GM18507 (cell line): ENCODE results near the gene SPRED1.

ENCODE experiments used
- DNase-seq: peaks from one replicate; pipeline ENCODE4 v3.0.0; 2011; ENCODE audit warnings: low read depth; ENCODE audit not compliant: insufficient read length; ENCODE audit errors: extremely low spot score
- FAIRE-seq: peaks from 2 replicates; lab custom pipeline; 2011; peaks lifted over from hg19 to GRCh38; lab: Jason Lieb, UNC

The SPRED1 gene

DNA sequence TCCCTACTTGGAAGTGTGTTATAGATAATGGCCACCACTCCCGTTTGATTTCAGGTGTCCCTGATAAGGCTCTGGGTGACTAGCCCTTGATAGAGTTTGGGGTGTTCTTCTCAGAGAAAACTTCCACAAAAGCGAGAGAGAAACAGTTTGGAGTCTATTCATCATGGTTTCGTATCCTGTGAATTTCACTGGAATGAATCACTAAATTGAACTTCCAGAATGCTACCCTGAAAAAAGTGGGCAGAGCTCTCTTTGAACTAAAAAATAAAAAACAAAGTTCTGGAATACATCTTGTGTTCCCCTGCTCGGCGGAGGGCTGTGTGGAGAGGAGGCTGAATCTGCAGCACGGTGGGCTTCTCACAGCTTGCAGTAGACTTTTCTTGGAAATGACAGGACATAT is 148.5 kb downstream of the SPRED1 start:
- FAIRE-seq (no peak), DNase-seq (no peak)

GRCh38 chr15:38401701-38402100 is 149.1 kb downstream of the SPRED1 start:
- DNase-seq (no peak), FAIRE-seq (no peak)

- no peak for DNase-seq
- FAIRE-seq: no peak
Observed at GRCh38 chr15:38406436-38406835, 153.8 kb downstream of the SPRED1 start.
